ENCODE results near the gene PARD6A. TPM values are rescaled to one million over a fixed set of nuclear protein-coding genes. Genes with fewer than 3 reads are reported as not detected.

The PARD6A gene
- total and polyA plus RNA-seq, 2 of the 13 experiments (the other 11 are each of a cell fraction or from before 2014, with no cell fraction given), result 3.5 to 4.3 TPM

GRCh38 chr16:67672739-67673662 lies 12.2 kb downstream of the PARD6A start:
- CTCF ChIA-PET (ENCODE audit: low intra/inter-chr PET ratio, low total read pairs), result interaction anchor here (0.7 to 2.0 kb wide), 9 partner anchors 134 to 255 kb away, joined by 3 to 17 read pairs (median 4); partner anchors contain the start of gene TSNAXIP1
- H3K9ac ChIP-seq (ENCODE audit: insufficient read depth, low read depth, low read length), result no peak overlapping the region
- H3K27me3 ChIP-seq (ENCODE audit: control insufficient read depth in 1 of 2, insufficient read depth in 2 of 2, low read length in 2 of 2), result no peaks in the 10 kb centered on the region
- no TSS peak for BruUV-seq (replicated peaks)
- intact Hi-C loops (cut with micrococcal nuclease; ENCODE audit: unreplicated experiment) (loop anchor here (1.0 to 5.0 kb wide), 3 partner anchors 134 to 254 kb away; partner anchors contain the start of genes RANBP10 and TSNAXIP1), in situ Hi-C loops (cut with HindIII; ENCODE audit: extremely low pct_ligation_motif_present, low pct_unique_long_range_greater_than_20kb) (no loop called here)
- 63% methylated on average over 9 of the region's 13 CpGs for WGBS (ENCODE audit: low lambda C conversion rate)
- no peaks in the 10 kb centered on the region for H3K9me3 ChIP-seq (ENCODE audit: low read length)
- peaks cover 0 to 2% of the 10 kb centered on the region in 2 experiments; a peak in 2 of 5 replicates for H3K36me3 ChIP-seq (replicated peaks in 1 of 2; ENCODE audit: control insufficient read depth in 1 of 2, insufficient read depth in 2 of 2, low read length in 2 of 2)
- peak; percentile 72 for DNase-seq (ENCODE audit: low spot score)
- H3K4me1 ChIP-seq (ENCODE audit: insufficient read depth, low read length), result peaks cover 21% of the 10 kb centered on the region
- peak; percentile 93 for FAIRE-seq
- H4K20me1 ChIP-seq (ENCODE audit: insufficient read depth, low read length), result no peaks in the 10 kb centered on the region
- no peak overlapping the region for H3K27ac ChIP-seq (ENCODE audit: extremely low read length, insufficient read depth, low read length)
- no peak overlapping the region for H2AFZ ChIP-seq (ENCODE audit: low read length)
- no peaks in the 10 kb centered on the region for H3K79me2 ChIP-seq (ENCODE audit: insufficient read depth, low read length)
- ATAC-seq, result peak; percentile 45
- POLR2A ChIA-PET, result interaction anchor here (0.6 to 1.3 kb wide), 3 partner anchors 46 to 147 kb away, joined by 3 to 4 read pairs (median 3); partner anchors contain the start of gene GFOD2
- H3K4me3 ChIP-seq (replicated peaks in 1 of 3; ENCODE audit: insufficient read depth in 1 of 3, low read depth in 2 of 3, low read length in 3 of 3), result no peak overlapping the region
- H3K4me2 ChIP-seq (ENCODE audit: low read depth, low read length), result no peak overlapping the region
- TF ChIP-seq ZNF253 (CRISPR knock-in tag; IDR thresholded peaks at IDR 0.05; ENCODE audit: borderline replicate concordance) (0 out of 2 replicates have a peak, but pooled peaks have one; percentile 40), ZNF501 (CRISPR knock-in tag; IDR thresholded peaks at IDR 0.05) (peak; percentile 62), TFE3 (CRISPR knock-in tag; IDR thresholded peaks at IDR 0.05) (no peak), MTERF4 (CRISPR knock-in tag; IDR thresholded peaks at IDR 0.05) (no peak), ZNF562 (CRISPR knock-in tag; IDR thresholded peaks at IDR 0.05; ENCODE audit: borderline replicate concordance) (no peak), REL (CRISPR knock-in tag; conservative IDR thresholded peaks at IDR 0.05) (no peak), NFYC (CRISPR knock-in tag; IDR thresholded peaks at IDR 0.05) (no peak), FOSL2 (CRISPR knock-in tag; IDR thresholded peaks at IDR 0.05) (peak; percentile 8; the same call in 1 of the 2 replicates), RARA (CRISPR knock-in tag; IDR thresholded peaks at IDR 0.05) (no peak), LBX2 (CRISPR knock-in tag; IDR thresholded peaks at IDR 0.05; ENCODE audit: borderline replicate concordance) (no peak), HDAC2 (CRISPR knock-in tag; IDR thresholded peaks at IDR 0.05) (no peak), ZNF772 (CRISPR knock-in tag; IDR thresholded peaks at IDR 0.05) (no peak), CAMTA2 (CRISPR knock-in tag; IDR thresholded peaks at IDR 0.05; ENCODE audit: borderline replicate concordance) (peak; percentile 42; the same call in 1 of the 2 replicates), ZKSCAN8 (CRISPR knock-in tag; IDR thresholded peaks at IDR 0.05; ENCODE audit: borderline replicate concordance) (peak; percentile 35; the same call in 1 of the 2 replicates), NKX3-1 (CRISPR knock-in tag; IDR thresholded peaks at IDR 0.05) (no peak), NFE2 (CRISPR knock-in tag; IDR thresholded peaks at IDR 0.05) (no peak), ZNF567 (CRISPR knock-in tag; IDR thresholded peaks at IDR 0.05; ENCODE audit: borderline replicate concordance) (no peak), ETV6 (CRISPR knock-in tag; conservative IDR thresholded peaks at IDR 0.05) (no peak), EP300 (IDR thresholded peaks at IDR 0.05; ENCODE audit: low read depth in 2 of 2, low read length in 2 of 2) (no peak), EP300 (CRISPR knock-in tag; IDR thresholded peaks at IDR 0.05; ENCODE audit: borderline replicate concordance) (no peak), SMAD3 (CRISPR knock-in tag; IDR thresholded peaks at IDR 0.05) (0 out of 2 replicates have a peak, but pooled peaks have one; percentile 39), POLR2A (IDR thresholded peaks at IDR 0.05; ENCODE audit: insufficient read depth in 1 of 2, low read depth in 2 of 2, low read length in 2 of 2) (no peak), KDM1A (CRISPR knock-in tag; IDR thresholded peaks at IDR 0.05) (no peak), PLRG1 (conservative IDR thresholded peaks at IDR 0.05) (no peak)

Data from HepG2 (cell line).